GM19193 (cell line): ENCODE results near the gene LRP1.
A peak's percentile ranks its signal among the peaks of the same experiment; 100 is the strongest.

Source experiments
- POLR2A ChIP-seq: IDR thresholded peaks from 4 replicates; pipeline ENCODE4 v1.6.1; 2011; ENCODE audit not compliant: insufficient read depth, insufficient read length; ENCODE audit errors: extremely low read depth

Gene LRP1

DNA sequence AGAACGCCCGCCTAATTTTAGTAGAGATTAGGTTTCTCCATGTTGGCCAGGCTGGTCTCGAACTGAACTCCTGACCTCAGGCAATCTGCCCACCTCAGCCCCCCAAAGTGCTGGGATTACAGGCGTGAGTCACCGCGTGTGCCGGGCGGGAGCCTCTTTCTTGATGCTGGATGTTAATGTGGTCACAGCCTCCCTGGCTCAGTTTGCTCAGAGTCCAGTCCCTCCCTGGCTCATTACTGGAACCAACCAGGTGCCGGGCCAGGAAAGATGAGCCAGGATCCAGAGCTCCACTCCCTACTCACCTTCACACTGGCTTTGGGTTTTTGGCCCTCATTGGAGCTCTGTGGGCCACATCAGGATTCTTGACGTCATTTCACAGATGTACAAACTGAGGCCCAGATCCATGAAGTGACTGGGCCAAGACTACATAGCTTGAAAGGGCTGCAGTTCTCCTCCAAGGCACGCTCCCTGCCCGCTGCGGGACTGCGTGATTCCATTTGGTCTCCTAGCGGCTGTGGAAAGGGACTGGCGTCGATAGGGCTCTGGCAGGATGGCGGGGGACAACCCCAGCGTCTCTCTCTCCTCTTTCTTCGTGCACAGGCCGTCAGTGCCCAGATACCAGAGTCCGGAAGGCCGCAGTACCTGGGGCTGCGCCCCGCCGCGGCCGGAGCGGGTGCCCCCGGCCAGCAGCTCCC, 96.1 kb downstream of the LRP1 start:
- TF ChIP-seq POLR2A = no peak

DNA sequence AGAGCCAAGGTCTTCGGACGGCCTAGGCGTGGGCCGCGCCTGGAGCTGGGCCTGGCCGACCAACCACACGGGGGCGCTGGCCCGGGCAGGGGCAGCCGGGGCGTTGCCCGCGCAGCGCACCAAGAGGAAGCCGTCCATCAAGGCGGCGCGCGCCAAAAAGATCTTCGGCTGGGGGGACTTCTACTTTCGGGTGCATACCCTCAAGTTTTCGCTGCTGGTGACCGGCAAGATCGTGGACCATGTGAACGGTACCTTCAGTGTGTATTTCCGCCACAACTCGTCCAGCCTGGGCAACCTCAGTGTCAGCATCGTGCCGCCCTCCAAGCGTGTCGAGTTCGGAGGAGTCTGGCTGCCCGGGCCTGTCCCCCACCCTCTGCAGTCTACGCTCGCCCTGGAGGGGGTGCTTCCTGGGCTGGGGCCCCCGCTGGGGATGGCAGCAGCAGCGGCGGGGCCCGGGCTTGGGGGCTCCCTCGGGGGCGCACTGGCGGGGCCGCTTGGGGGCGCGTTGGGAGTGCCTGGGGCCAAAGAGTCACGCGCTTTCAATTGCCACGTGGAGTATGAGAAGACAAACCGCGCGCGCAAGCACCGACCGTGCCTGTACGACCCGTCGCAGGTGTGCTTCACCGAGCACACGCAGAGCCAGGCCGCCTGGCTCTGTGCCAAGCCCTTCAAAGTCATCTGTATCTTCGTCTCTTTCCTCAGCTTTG, 96.8 kb downstream of the LRP1 start:
- TF ChIP-seq POLR2A = no peak

DNA sequence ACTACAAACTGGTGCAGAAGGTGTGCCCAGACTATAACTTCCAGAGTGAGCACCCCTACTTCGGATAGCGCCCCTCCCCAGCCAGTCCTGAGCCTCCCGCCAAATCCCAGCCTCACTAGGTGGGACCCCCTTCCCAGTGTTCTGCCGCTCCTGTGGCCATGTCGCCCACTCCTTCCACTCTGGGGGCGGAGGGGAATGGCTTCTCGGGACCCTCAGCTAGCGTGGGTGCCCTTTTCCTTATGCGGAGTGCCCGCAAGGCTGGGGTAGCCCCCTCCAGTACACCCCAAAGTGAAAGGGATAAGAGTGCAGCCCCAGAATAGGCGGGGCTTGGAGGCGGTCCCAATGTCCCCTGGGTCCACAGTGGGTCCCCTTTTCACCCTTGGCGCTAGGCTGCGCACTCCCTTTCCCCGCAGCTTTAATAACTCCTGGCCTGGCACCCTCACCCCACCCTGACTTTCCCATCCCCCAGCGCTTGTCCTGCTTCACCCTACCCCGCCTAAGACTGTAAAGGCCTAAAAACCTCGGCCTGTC, 97.5 kb downstream of the LRP1 start:
- no peak for TF ChIP-seq POLR2A

DNA sequence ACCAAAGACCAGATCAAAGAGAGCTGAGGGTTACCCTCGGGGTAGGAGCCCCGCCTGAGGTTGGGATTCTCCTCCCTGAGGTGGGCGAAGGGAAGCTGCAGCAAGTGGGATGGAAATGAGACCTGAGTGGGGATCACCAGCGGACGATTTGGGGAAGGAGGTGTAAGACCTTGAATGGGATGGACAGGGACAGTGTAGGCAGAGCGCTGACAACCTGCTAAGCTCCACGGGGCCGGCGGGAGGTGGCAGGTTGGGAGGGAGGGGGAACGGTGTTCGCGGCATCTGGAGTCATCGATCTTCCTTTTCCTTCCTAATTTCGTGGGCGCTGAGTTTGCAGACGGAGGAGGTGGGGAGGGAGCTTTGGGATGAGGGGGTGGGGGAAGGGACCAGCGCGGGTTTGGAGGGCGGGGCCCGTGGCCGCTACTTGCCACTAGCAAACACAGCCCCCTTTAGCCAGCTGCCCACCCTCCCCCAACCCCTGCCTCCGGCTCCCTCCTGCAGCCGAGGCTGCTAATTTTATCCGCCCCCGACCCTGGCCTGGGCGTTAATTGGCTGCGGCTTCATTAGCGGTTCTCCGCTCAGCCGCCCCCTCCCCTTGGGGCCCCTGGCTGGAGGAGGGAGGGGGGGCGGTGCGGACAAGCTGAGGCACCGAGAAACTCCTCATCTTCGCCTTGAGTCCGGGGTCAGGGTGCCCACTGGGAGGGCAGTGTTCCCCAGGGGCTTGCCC, 98.5 kb downstream of the LRP1 start:
- TF ChIP-seq POLR2A = no peak

DNA sequence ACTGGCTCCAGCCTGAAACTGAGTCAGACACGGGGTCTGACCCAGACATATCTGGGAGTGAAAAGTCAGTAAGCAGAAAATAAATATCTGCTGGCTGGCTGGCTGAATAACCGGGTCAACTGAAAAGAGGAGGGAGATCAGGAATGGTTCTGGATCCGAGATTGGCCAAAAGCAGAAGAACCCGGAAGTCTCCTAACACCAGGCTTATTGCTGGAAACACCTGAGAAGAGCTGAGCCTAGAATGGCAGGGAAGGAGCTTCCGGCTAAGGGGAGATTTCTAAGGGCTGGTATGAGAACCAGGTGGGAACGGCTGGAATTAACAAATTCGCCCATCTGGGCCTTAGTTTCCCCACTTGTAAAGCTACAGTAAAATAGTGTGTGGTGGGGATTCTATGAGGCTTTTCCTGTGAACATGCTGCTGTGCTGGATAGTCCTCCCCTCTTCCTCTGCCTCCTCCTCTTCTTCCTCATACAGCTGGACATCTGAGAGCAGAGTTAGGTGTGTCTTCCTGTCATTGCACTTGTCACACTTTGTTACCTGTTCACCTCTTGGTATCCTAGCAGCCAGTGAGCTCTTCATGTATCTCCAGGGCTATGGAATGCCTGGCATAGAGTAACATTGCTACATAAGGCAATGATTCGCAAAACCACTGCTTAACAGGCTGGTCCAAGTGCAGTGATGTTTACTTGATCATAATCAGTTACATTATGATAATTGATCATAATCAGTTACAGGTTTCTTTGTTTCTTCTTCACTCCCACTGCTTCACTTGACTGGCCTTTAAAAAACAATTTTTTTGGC, 99.2 kb downstream of the LRP1 start:
- TF ChIP-seq POLR2A = no peak

DNA sequence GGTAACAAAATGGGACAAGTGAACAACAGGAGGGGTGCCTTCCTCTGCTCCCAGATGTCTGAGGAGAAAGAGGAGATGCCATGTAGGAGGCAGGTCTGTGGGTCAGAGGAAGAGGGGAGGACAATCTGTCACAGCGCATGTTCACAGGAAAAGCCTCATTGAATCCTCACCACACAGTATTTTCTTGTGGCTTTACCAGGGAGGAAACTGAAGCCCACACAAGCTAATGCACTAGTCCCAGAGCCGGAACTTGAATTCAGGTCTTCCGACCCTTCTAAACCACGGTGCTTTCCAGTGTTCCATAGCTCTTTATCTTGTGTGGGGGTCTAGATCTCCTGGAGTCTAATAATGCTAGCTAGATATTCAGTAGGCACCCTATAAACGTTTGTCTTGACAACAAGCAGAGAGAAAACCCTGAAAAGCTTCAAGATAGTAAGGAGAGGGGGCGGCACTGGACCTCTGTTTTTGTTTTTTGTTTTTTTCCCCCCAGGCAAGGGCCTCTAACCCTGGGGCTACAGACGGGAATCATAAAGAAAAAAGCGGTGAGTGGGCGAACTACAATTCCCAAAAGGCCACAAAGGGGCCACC, 100.9 kb downstream of the LRP1 start:
- no peak for TF ChIP-seq POLR2A

DNA sequence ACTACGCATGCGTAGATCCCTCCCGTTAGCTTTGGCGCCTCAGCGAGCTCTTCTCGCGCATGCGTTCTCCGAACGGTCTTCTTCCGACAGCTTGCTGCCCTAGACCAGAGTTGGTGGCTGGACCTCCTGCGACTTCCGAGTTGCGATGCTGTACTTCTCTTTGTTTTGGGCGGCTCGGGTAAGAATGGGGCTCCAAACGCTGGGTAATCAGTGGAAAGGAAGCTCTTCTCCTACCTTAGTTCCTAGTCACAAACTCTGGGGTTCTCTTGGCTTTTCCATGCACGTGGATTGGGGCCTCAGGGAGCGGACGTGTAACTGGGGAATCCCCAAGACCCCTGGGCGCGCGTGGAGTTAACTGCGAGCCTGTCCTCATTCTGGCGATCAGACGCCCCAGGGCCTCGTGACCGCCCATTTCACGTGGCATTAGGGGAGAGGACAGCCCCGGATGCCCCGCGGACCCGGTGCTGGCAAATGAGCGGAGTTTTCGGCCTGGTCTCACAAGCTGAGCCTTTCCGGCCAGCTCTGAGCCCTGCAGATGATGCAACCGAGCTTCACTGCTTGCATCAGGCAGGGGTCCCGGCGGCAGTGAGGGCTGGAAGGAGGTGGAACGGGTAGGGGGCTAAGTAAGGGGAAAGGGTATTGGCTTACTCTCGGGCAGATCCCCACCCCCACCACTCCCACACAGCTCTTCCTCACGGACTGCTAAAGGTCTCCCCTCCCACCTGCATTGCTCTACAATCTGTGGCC, 101.5 kb downstream of the LRP1 start, which contains the start of gene SHMT2:
Gene SHMT2, plus strand, starts transcription at position 78 of the 747 bp plus-strand sequence. Its CDS starts 68 bp downstream, at position 146.
- peak; percentile 78 for TF ChIP-seq POLR2A

DNA sequence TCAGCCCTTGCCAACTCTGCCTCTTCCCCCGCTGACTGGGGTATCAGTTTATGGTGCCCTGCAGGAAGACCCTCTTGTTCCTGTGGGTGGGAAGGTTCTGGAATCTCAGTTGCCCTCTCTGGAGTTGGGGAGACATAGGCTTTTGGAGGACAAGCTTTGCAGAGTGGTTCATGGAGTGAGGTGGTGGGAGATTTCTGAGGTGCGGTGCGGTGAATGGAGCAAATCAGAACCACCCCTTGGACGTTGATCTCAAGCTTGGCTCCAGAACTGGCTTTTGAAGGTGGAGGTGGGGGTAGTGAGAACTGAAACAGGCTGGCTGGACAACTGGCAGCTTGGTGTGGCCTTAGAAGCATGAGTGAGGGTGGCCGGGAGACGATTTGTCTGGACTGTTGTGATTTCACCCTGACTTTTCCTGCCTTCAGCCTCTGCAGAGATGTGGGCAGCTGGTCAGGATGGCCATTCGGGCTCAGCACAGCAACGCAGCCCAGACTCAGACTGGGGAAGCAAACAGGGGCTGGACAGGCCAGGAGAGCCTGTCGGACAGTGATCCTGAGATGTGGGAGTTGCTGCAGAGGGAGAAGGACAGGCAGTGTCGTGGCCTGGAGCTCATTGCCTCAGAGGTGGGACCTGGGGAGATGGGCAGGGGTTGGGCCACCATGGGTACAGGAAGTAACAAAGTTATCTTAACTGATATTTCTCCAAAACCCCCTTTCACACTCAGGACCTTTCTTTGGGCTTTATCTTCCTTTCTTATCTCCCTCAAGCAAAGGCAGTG, 102.3 kb downstream of the LRP1 start:
- no peak for TF ChIP-seq POLR2A

DNA sequence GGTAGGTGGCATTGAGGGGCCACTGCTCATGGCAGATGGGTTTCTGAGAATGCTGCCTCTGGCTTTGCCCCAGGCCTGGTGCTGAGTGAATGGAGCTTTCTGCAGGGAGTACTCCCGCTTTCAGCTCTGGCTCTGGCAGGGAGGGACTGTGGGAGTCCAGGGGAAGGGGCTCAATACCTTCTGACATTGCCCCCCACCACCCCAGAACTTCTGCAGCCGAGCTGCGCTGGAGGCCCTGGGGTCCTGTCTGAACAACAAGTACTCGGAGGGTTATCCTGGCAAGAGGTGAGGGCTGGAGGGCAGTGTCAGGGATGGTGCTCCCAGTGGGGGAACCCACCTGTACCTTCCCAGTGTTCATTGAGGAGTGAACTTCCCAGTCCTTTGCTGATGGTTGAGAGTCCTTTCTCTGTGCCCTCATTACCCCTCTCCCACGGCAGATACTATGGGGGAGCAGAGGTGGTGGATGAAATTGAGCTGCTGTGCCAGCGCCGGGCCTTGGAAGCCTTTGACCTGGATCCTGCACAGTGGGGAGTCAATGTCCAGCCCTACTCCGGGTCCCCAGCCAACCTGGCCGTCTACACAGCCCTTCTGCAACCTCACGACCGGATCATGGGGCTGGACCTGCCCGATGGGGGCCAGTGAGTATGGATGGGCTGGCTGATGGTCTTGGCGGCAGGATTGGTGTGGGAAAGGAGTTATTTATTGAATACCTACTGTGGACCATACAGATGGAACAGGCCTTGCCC, 103.2 kb downstream of the LRP1 start:
- no peak for TF ChIP-seq POLR2A

DNA sequence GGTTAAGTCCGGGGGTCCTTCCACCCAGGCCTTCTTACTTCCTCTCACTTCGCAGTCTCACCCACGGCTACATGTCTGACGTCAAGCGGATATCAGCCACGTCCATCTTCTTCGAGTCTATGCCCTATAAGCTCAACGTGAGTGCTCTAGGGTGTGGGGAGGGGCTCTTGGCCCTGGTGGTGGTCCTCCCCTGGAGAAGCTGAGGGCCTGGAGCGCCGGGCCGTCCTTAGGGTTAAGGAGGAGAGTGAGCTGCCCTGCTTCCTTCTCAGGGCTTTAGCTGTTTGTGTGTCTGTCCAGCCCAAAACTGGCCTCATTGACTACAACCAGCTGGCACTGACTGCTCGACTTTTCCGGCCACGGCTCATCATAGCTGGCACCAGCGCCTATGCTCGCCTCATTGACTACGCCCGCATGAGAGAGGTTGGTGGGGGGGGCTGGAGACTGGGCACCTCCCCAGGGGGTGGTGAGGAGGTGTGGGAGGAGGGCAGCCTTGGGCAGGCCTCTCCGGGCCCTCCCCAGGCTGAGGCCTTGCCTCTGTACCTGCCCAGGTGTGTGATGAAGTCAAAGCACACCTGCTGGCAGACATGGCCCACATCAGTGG, 104.0 kb downstream of the LRP1 start:
- no peak for TF ChIP-seq POLR2A

DNA sequence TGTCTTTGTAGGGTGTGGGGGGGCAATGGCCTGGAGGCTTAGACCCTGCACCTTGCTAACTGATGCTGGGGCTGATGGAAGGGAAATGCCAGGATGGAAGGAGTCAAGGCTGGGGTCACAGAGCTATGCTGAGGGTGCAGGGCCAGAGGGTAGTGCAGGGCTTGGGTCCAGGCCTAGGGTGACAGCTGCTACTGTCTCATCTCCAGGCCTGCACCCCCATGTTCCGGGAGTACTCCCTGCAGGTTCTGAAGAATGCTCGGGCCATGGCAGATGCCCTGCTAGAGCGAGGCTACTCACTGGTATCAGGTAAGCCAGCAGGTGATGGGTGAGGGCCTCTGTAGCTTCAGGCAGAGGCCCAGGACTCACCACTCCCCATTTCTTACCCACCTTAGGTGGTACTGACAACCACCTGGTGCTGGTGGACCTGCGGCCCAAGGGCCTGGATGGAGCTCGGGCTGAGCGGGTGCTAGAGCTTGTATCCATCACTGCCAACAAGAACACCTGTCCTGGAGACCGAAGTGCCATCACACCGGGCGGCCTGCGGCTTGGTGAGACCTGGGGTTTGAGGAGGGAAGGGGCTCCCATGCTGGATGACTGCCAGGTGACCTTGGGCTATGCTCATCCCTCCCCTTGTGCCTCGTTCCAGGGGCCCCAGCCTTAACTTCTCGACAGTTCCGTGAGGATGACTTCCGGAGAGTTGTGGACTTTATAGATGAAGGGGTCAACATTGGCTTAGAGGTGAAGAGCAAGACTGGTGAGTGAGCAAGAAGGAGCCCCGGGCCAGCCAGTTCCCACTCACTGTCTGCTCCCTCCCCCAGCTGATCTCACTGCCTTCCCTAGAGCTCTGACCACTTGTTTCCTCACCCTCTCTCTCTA, 105.3 kb downstream of the LRP1 start:
- no peak for TF ChIP-seq POLR2A

DNA sequence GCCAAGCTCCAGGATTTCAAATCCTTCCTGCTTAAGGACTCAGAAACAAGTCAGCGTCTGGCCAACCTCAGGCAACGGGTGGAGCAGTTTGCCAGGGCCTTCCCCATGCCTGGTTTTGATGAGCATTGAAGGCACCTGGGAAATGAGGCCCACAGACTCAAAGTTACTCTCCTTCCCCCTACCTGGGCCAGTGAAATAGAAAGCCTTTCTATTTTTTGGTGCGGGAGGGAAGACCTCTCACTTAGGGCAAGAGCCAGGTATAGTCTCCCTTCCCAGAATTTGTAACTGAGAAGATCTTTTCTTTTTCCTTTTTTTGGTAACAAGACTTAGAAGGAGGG, 105.9 kb downstream of the LRP1 start:
- TF ChIP-seq POLR2A = no peak
